Fibroblast of lung (primary cell): ENCODE data around the gene DBNL. TPM values are rescaled to one million over a fixed set of nuclear protein-coding genes. Genes with fewer than 3 reads are reported as not detected.

Experiments used
- DNase-seq, 2 donors: peaks; one replicate each; pipeline versions ENCODE4 v3.0.0 to v3.0.0-alpha.2; 2010; ENCODE audit warnings: low read depth in 2 of 2
- H2AFZ ChIP-seq: 2 replicates; pipeline ENCODE4 v1.5.1; 2012; ENCODE audit warnings: low read length, control low read depth, inconsistent platforms
- H3K27ac ChIP-seq: 2 replicates; pipeline ENCODE4 v1.5.1; 2011; ENCODE audit warnings: low read length, control low read depth; ENCODE audit not compliant: insufficient read depth
- H3K27me3 ChIP-seq: 2 replicates; pipeline ENCODE4 v1.5.1; 2011; ENCODE audit warnings: mild to moderate bottlenecking, low read length; ENCODE audit not compliant: control insufficient read depth, insufficient read depth
- H3K36me3 ChIP-seq: 2 replicates; pipeline ENCODE4 v1.5.1; 2011; ENCODE audit warnings: low read length; ENCODE audit not compliant: control insufficient read depth, insufficient read depth
- H3K4me1 ChIP-seq: 2 replicates; pipeline ENCODE4 v1.5.1; 2011; ENCODE audit warnings: low read length; ENCODE audit not compliant: control insufficient read depth, insufficient read depth; ENCODE audit errors: extremely low read depth
- H3K4me2 ChIP-seq: 2 replicates; pipeline ENCODE4 v1.5.1; 2011; ENCODE audit warnings: low read length, control low read depth; ENCODE audit not compliant: insufficient read depth; ENCODE audit errors: extremely low read depth
- H3K4me3 ChIP-seq, 4 experiments: fragments of 200-600 bp in 1 of 4; sonication (generic) in 1 of 4; replicated peaks in 1 of 4; 2 replicates each; pipeline ENCODE4 v1.5.1; 2011 to 2016; ENCODE audit warnings: low read length in 4 of 4, low read depth in 3 of 4, mild to moderate bottlenecking in 3 of 4, control low read depth in 2 of 4, inconsistent platforms in 1 of 4, mixed read lengths in 1 of 4; ENCODE audit not compliant: insufficient read depth in 1 of 4; ENCODE audit errors: control extremely low read depth in 1 of 4
- H3K79me2 ChIP-seq: 2 replicates; pipeline ENCODE4 v1.5.1; 2012; ENCODE audit warnings: mild to moderate bottlenecking, low read length, inconsistent platforms; ENCODE audit not compliant: control insufficient read depth, insufficient read depth
- H3K9ac ChIP-seq: 2 replicates; pipeline ENCODE4 v1.5.1; 2011; ENCODE audit warnings: mild to moderate bottlenecking, low read length, control low read depth; ENCODE audit not compliant: insufficient read depth
- H3K9me3 ChIP-seq: 2 replicates; pipeline ENCODE4 v1.5.1; 2012; ENCODE audit warnings: low read depth, low read length; ENCODE audit not compliant: control insufficient read depth, insufficient read depth
- H4K20me1 ChIP-seq: 2 replicates; pipeline ENCODE4 v1.5.1; 2011; ENCODE audit warnings: low read length; ENCODE audit not compliant: control insufficient read depth, insufficient read depth; ENCODE audit errors: extremely low read depth
- EZH2 ChIP-seq: IDR thresholded peaks from 2 replicates; pipeline ENCODE4 v1.5.1; 2012; ENCODE audit warnings: low read length, control low read depth, mild to moderate bottlenecking; ENCODE audit errors: missing control alignments
- polyA plus RNA-seq, 2 donors: library from polyadenylated mRNA; depleted of rRNA in 1 of 2; stranded (reverse) in 1 of 2; unstranded in 1 of 2; fragments of >200 nt; gene quantifications; 2 replicates each; pipeline ENCODE4 v1.2.1, GENCODE V29; 2011 to 2012; ENCODE audit warnings: missing spikeins in 1 of 2
- total RNA-seq: library from RNA; depleted of rRNA; stranded (reverse); fragments of >200 nt; gene quantifications from 2 replicates; pipeline ENCODE4 v1.2.1, GENCODE V29; 2014
- TF ChIP-seq, protein P1 (sequence below), 2 donors: IDR thresholded peaks in 1 of 2; conservative IDR thresholded peaks in 1 of 2; 1 replicate in 1 of 2; 2 replicates in 1 of 2; pipeline ENCODE4 v1.5.1; 2011 to 2012; ENCODE audit warnings: low read length in 2 of 2, control low read depth in 1 of 2, inconsistent platforms in 1 of 2, low read depth in 1 of 2, mild to moderate bottlenecking in 1 of 2

DBNL gene
- total and polyA plus RNA-seq, 2 donors (not counting 1 experiment from before 2014, with no cell fraction given): 86.4 to 88.2 TPM

- Histone ChIP-seq H3K4me1 (peaks cover 2% of the 10 kb centered on the region), H3K27ac (no peak overlapping the region), H3K9me3 (no peaks in the 10 kb centered on the region), H3K4me3 (no peak overlapping the region), H2AFZ (no peak overlapping the region), H3K79me2 (peaks cover 33% of the 10 kb centered on the region), H4K20me1 (no peaks in the 10 kb centered on the region), H3K36me3 (peaks cover 22% of the 10 kb centered on the region), H3K9ac (no peak overlapping the region), H3K4me2 (no peak overlapping the region), H3K27me3 (no peaks in the 10 kb centered on the region)
- no peak for DNase-seq
- TF ChIP-seq, protein P1, sequence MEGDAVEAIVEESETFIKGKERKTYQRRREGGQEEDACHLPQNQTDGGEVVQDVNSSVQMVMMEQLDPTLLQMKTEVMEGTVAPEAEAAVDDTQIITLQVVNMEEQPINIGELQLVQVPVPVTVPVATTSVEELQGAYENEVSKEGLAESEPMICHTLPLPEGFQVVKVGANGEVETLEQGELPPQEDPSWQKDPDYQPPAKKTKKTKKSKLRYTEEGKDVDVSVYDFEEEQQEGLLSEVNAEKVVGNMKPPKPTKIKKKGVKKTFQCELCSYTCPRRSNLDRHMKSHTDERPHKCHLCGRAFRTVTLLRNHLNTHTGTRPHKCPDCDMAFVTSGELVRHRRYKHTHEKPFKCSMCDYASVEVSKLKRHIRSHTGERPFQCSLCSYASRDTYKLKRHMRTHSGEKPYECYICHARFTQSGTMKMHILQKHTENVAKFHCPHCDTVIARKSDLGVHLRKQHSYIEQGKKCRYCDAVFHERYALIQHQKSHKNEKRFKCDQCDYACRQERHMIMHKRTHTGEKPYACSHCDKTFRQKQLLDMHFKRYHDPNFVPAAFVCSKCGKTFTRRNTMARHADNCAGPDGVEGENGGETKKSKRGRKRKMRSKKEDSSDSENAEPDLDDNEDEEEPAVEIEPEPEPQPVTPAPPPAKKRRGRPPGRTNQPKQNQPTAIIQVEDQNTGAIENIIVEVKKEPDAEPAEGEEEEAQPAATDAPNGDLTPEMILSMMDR (conservative IDR thresholded peaks at IDR 0.05 in 1 of 2, IDR thresholded peaks at IDR 0.05 in 1 of 2; ENCODE audit: low read depth in 1 of 2, low read length in 2 of 2): no peak
- no peak for TF ChIP-seq EZH2
Measured at GRCh38 chr7:44051611-44052220, 7.2 kb downstream of the DBNL start.

- TF ChIP-seq EZH2: no peak
- TF ChIP-seq, protein P1 (conservative IDR thresholded peaks at IDR 0.05 in 1 of 2, IDR thresholded peaks at IDR 0.05 in 1 of 2; ENCODE audit: low read depth in 1 of 2, low read length in 2 of 2): no peak
- Histone ChIP-seq H4K20me1 (no peaks in the 10 kb centered on the region), H3K9me3 (no peaks in the 10 kb centered on the region), H3K27ac (no peak overlapping the region), H3K4me1 (no peaks in the 10 kb centered on the region), H3K4me3 (no peak overlapping the region), H3K9ac (no peak overlapping the region), H3K36me3 (peaks cover 28% of the 10 kb centered on the region), H3K79me2 (peaks cover 25% of the 10 kb centered on the region), H3K27me3 (no peaks in the 10 kb centered on the region), H2AFZ (no peak overlapping the region), H3K4me2 (no peak overlapping the region)
- no peak for DNase-seq
Measured at GRCh38 chr7:44052771-44053365, 8.4 kb downstream of the DBNL start.

- TF ChIP-seq, protein P1 (conservative IDR thresholded peaks at IDR 0.05 in 1 of 2, IDR thresholded peaks at IDR 0.05 in 1 of 2; ENCODE audit: low read depth in 1 of 2, low read length in 2 of 2): no peak
- TF ChIP-seq EZH2: no peak
- DNase-seq: no peak
- Histone ChIP-seq H2AFZ (no peak overlapping the region), H3K9me3 (no peaks in the 10 kb centered on the region), H3K27me3 (no peaks in the 10 kb centered on the region), H3K9ac (no peak overlapping the region), H3K79me2 (peaks cover 1% of the 10 kb centered on the region), H4K20me1 (no peaks in the 10 kb centered on the region), H3K36me3 (peaks cover 38% of the 10 kb centered on the region), H3K4me1 (no peaks in the 10 kb centered on the region), H3K4me3 (no peak overlapping the region), H3K4me2 (no peak overlapping the region), H3K27ac (no peak overlapping the region)
Measured at GRCh38 chr7:44056681-44057080, 12.2 kb downstream of the DBNL start.
